Left ventricle myocardium inferior (tissue), 1 donor: ENCODE data around the gene CHCHD5. TPM values are rescaled to one million over a fixed set of nuclear protein-coding genes. Genes with fewer than 3 reads are reported as not detected.
"Not testable (repeated sequence)": the region's sequence is repeated elsewhere in the genome, so short reads cannot be mapped to it uniquely, and the experiment has no call there.

Source experiments
- DNase-seq: peaks from one replicate; pipeline ENCODE4 v3.0.0-alpha.2; 2020
- H3K27ac ChIP-seq: fragments of 200-600 bp; replicated peaks from 2 replicates; pipeline ENCODE4 v1.8.0; 2021
- H3K27me3 ChIP-seq: fragments of 200-600 bp; 2 replicates; pipeline ENCODE4 v1.8.0; 2021; ENCODE audit warnings: low read depth
- H3K36me3 ChIP-seq: fragments of 200-600 bp; 2 replicates; pipeline ENCODE4 v1.8.0; 2021
- H3K4me1 ChIP-seq: fragments of 200-600 bp; 2 replicates; pipeline ENCODE4 v1.8.0; 2021
- H3K4me3 ChIP-seq: fragments of 200-600 bp; 2 replicates; pipeline ENCODE4 v1.8.0; 2021; ENCODE audit warnings: mild to moderate bottlenecking, moderate library complexity
- H3K9me3 ChIP-seq: fragments of 200-600 bp; replicated peaks from 2 replicates; pipeline ENCODE4 v1.8.0; 2021
- intact Hi-C: fragments of 100-400 bp; cut with micrococcal nuclease; formaldehyde crosslinking; loops from one replicate; pipeline ENCODE4 v1.11.0; 2022
- total RNA-seq: library from RNA; stranded (reverse); fragmentation: NEBNext Ultra II Directional; extraction: Animal tissue kit (Norgen Biotek cat#: 25700); gene quantifications from one replicate; pipeline ENCODE4 v1.2.1, GENCODE V29; 2021
- TF ChIP-seq, protein P1 (sequence below): fragments of 200-600 bp; IDR thresholded peaks from 2 replicates; pipeline ENCODE4 v1.8.0; 2021; ENCODE audit warnings: antibody characterized with exemption, mild to moderate bottlenecking, borderline replicate concordance
- donor health status: DM: no; HTN: yes; CAD: no; lungs with severe emphysema.

The CHCHD5 gene
- total RNA-seq, 1 donor from 2014 or later, result 19.2 TPM

DNA sequence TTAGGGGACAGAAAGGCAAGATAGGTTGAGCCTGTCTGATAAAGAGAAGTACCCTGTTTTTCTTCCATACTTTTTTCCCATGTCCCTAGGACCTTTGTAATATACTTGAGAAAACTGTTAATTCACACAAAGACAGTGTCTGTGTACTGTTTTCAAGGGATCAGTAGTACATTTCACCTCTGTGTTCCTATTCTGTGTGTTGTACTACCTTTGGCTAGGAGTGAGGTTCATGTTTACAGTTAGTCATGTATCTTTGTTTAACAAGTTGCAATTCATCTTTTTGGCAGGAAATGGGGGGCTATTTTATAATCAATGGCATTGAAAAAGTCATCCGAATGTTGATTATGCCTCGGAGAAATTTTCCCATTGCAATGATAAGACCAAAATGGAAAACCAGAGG, 35.4 kb upstream of the CHCHD5 start:
- H3K4me1 ChIP-seq, result no peaks in the 10 kb centered on the region
- peaks cover 72% of the 10 kb centered on the region for H3K36me3 ChIP-seq
- H3K9me3 ChIP-seq, result no peaks in the 10 kb centered on the region
- intact Hi-C loops, result no loop called here
- DNase-seq, result no peak
- H3K27ac ChIP-seq, result no peak overlapping the region
- TF ChIP-seq, protein P1, sequence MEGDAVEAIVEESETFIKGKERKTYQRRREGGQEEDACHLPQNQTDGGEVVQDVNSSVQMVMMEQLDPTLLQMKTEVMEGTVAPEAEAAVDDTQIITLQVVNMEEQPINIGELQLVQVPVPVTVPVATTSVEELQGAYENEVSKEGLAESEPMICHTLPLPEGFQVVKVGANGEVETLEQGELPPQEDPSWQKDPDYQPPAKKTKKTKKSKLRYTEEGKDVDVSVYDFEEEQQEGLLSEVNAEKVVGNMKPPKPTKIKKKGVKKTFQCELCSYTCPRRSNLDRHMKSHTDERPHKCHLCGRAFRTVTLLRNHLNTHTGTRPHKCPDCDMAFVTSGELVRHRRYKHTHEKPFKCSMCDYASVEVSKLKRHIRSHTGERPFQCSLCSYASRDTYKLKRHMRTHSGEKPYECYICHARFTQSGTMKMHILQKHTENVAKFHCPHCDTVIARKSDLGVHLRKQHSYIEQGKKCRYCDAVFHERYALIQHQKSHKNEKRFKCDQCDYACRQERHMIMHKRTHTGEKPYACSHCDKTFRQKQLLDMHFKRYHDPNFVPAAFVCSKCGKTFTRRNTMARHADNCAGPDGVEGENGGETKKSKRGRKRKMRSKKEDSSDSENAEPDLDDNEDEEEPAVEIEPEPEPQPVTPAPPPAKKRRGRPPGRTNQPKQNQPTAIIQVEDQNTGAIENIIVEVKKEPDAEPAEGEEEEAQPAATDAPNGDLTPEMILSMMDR, result no peak
- no peak overlapping the region for H3K4me3 ChIP-seq
- no peaks in the 10 kb centered on the region for H3K27me3 ChIP-seq

DNA sequence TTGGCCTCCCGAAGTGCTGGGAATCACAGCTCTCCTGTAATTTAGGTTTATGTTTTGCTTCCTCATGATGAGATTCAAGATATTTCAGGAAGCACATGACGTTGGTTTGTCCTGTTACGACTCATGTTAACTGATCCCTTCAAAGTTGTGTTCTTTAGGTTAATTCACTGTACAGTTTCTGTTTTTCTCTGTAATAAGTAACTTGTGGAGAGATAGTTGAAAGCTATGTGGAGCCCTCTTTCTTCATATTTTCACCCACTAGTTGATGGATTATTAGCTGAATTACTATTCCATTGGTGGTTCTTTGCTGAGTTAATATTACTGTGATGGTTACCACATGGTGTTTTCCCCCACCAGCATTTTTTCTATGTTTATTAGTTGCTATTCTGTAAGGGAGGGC, 18.3 kb upstream of the CHCHD5 start:
- H3K9me3 ChIP-seq, result peaks cover 18% of the 10 kb centered on the region
- intact Hi-C loops, result no loop called here
- H3K36me3 ChIP-seq, result peaks cover 97% of the 10 kb centered on the region
- DNase-seq, result no peak
- H3K27me3 ChIP-seq, result no peaks in the 10 kb centered on the region
- no peak overlapping the region for H3K27ac ChIP-seq
- no peak overlapping the region for H3K4me3 ChIP-seq
- TF ChIP-seq, protein P1, result no peak
- H3K4me1 ChIP-seq, result no peaks in the 10 kb centered on the region

DNA sequence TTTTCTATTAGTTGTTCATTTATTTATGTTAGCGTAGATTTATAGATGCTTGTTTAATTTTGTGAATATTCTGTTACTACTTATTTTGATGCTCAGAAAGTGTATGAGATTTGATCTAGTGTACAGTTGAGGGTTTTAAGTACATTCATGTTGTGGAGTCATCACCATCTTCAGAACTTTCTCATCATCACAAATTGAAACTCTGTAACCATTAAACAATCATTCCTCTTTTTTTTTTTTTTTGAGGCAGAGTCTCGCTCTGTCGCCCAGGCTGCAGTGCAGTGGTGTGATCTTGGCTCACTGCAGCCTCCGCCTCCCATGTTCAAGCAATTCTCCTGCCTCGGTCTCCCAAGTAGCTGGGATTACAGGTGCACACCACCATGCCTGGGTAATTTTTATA, 17.9 kb upstream of the CHCHD5 start:
- H3K4me1 ChIP-seq, H3K4me3 ChIP-seq, DNase-seq, H3K27ac ChIP-seq, H3K27me3 ChIP-seq, intact Hi-C loops: not testable (repeated sequence)
- H3K36me3 ChIP-seq, result peaks cover 97% of the 10 kb centered on the region
- H3K9me3 ChIP-seq, result peaks cover 18% of the 10 kb centered on the region

DNA sequence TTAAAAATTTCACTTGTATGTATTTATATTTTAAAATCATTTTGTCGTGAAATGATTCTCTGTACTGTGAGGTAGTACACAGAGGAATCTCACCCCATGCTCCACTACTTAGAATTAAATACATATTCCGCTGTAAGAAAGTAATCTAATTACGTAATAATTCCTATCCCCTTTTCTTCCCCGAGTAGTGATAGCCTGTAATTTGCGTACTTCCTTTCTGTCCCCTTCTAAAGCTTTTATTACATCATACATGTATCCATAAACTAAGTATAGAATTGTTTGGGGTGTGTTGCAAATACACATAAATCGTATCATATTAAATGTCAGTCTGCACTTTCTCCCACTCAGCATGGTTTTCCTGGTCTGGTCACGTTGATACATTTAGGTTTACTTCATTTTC, 12.4 kb upstream of the CHCHD5 start:
- TF ChIP-seq, protein P1, result no peak
- Histone ChIP-seq H3K9me3 (peaks cover 18% of the 10 kb centered on the region), H3K4me1 (no peaks in the 10 kb centered on the region), H3K4me3 (no peak overlapping the region), H3K27ac (no peak overlapping the region), H3K27me3 (no peaks in the 10 kb centered on the region), H3K36me3 (peaks cover 98% of the 10 kb centered on the region)
- DNase-seq, result no peak
- intact Hi-C loops, result no loop called here

DNA sequence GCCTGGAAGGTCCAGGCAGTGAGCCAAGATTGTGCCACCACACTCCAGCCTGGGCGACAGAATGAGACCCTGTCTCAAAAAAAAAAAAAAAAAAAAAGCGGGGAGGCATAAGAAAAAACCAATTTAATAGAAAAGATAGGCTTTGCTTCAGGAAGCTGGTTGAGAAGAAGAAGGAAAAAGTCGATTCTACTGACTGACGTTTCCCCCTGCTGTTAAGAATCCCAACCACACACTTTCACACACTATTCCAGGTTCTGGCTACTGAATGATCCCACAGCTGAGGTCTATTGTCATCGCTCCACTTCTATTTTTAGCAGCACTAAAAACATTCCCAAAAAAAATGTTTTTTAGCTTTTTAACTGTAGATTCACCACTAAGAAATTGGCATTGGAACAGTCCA, 6.7 kb upstream of the CHCHD5 start:
- H3K27me3 ChIP-seq, result no peaks in the 10 kb centered on the region
- no peak overlapping the region for H3K4me3 ChIP-seq
- no peaks in the 10 kb centered on the region for H3K9me3 ChIP-seq
- peaks cover 40% of the 10 kb centered on the region for H3K36me3 ChIP-seq
- H3K4me1 ChIP-seq, result peaks cover 4% of the 10 kb centered on the region
- H3K27ac ChIP-seq, result no peak overlapping the region
- TF ChIP-seq, protein P1, result no peak
- intact Hi-C loops, result no loop called here
- no peak for DNase-seq

DNA sequence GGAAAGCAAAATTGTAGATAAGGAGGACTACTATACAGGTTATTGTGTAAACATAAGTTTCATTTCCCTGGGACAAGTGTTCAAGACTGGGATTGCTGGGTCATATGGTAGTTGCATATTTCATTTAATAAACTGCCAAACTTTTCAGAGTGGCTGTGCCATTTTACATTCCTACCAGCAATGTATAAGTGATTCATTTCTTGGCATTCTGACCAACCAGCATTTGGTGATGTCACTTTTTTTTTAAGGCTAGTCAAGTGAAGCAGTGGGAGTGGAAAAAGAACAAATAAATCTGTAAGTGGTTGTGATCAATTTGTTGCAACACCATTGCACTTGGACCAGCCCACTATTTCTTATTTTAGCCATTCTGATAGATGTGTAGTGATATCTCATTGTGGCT, 5.2 kb upstream of the CHCHD5 start:
- H3K9me3 ChIP-seq, result no peaks in the 10 kb centered on the region
- no peaks in the 10 kb centered on the region for H3K27me3 ChIP-seq
- TF ChIP-seq, protein P1, result no peak
- H3K4me3 ChIP-seq, result no peak overlapping the region
- no peak overlapping the region for H3K27ac ChIP-seq
- intact Hi-C loops, result no loop called here
- no peak for DNase-seq
- H3K4me1 ChIP-seq, result peaks cover 16% of the 10 kb centered on the region
- H3K36me3 ChIP-seq, result peaks cover 26% of the 10 kb centered on the region
